Measurements from ENCODE around the gene WNT6.

DNA sequence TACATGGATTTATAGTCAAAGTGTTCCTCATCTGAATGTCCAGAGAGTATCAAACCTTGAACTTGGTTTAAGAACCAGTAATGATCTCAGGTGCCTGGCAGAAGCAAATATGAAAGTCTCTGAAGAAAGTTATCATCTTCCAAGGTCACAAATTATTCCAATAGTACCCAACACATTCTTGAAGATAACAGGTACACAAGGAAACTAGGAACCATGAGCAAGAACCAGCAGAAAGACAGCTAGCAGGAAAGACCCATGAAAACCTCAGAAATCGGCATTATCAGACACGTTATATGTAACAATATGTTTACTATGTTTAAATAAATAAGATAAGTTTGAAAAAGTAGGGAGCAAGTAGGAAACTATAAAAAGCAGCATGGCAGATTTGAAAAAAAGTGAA, 22.1 kb upstream of the WNT6 start:
- TF ChIP-seq TCF7 (IDR thresholded peaks at IDR 0.05; ENCODE audit: borderline replicate concordance) = no peak
- TF ChIP-seq ZNF217 (IDR thresholded peaks at IDR 0.05) = no peak
- no peak for TF ChIP-seq RUNX3 (IDR thresholded peaks at IDR 0.05; ENCODE audit: low read length)
- TF ChIP-seq RBBP5 (conservative IDR thresholded peaks at IDR 0.05) = no peak
- no peak for TF ChIP-seq NFIC (IDR thresholded peaks at IDR 0.05; ENCODE audit: low read depth, low read length)
- TF ChIP-seq, protein P1, sequence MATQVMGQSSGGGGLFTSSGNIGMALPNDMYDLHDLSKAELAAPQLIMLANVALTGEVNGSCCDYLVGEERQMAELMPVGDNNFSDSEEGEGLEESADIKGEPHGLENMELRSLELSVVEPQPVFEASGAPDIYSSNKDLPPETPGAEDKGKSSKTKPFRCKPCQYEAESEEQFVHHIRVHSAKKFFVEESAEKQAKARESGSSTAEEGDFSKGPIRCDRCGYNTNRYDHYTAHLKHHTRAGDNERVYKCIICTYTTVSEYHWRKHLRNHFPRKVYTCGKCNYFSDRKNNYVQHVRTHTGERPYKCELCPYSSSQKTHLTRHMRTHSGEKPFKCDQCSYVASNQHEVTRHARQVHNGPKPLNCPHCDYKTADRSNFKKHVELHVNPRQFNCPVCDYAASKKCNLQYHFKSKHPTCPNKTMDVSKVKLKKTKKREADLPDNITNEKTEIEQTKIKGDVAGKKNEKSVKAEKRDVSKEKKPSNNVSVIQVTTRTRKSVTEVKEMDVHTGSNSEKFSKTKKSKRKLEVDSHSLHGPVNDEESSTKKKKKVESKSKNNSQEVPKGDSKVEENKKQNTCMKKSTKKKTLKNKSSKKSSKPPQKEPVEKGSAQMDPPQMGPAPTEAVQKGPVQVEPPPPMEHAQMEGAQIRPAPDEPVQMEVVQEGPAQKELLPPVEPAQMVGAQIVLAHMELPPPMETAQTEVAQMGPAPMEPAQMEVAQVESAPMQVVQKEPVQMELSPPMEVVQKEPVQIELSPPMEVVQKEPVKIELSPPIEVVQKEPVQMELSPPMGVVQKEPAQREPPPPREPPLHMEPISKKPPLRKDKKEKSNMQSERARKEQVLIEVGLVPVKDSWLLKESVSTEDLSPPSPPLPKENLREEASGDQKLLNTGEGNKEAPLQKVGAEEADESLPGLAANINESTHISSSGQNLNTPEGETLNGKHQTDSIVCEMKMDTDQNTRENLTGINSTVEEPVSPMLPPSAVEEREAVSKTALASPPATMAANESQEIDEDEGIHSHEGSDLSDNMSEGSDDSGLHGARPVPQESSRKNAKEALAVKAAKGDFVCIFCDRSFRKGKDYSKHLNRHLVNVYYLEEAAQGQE (IDR thresholded peaks at IDR 0.05; ENCODE audit: low read depth, low read length) = no peak
- TF ChIP-seq TCF3 (IDR thresholded peaks at IDR 0.05; ENCODE audit: borderline replicate concordance, insufficient read depth, low read depth, low read length) = no peak
- TF ChIP-seq RAD21 (IDR thresholded peaks at IDR 0.05; ENCODE audit: insufficient read depth, low read depth, low read length) = no peak
- no peak for TF ChIP-seq SMC3 (IDR thresholded peaks at IDR 0.05; ENCODE audit: borderline replicate concordance, low read length)
